Activated CD4-positive, alpha-beta memory T cell treated with anti-CD3 and anti-CD28 coated beads for 36 hours (primary cell): Measurements from ENCODE around the gene SMOC2. TPM values are rescaled to one million over a fixed set of nuclear protein-coding genes. Genes with fewer than 3 reads are reported as not detected.

Source experiments
- CTCF ChIA-PET: fragments of 350-600 bp; sonication (Branson Sonifier 250); formaldehyde crosslinking; loops from one replicate; lab custom pipeline; 2021; ENCODE audit warnings: antibody characterized with exemption, inconsistent platforms; lab: Charles Lee
- POLR2A ChIA-PET: fragments of 350-600 bp; sonication (Branson Sonifier 250); formaldehyde crosslinking; loops from one replicate; lab custom pipeline; 2021; ENCODE audit warnings: antibody characterized with exemption; lab: Charles Lee
- DNase-seq: peaks from one replicate; pipeline ENCODE4 v3.0.0-alpha.2; 2020
- H3K27ac Mint-ChIP-seq: one replicate; pipeline ENCODE4 v1.8.0; 2021; ENCODE audit warnings: mixed read lengths
- H3K27me3 Mint-ChIP-seq: one replicate; pipeline ENCODE4 v1.8.0; 2021; ENCODE audit warnings: mixed read lengths
- H3K36me3 Mint-ChIP-seq: one replicate; pipeline ENCODE4 v1.8.0; 2021; ENCODE audit warnings: mixed read lengths
- H3K4me1 Mint-ChIP-seq: one replicate; pipeline ENCODE4 v1.8.0; 2021; ENCODE audit warnings: low read depth, mixed read lengths
- H3K4me3 Mint-ChIP-seq: one replicate; pipeline ENCODE4 v1.8.0; 2021; ENCODE audit warnings: mild to moderate bottlenecking, mixed read lengths
- H3K9me3 Mint-ChIP-seq: one replicate; pipeline ENCODE4 v1.8.0; 2021; ENCODE audit warnings: mixed read lengths
- intact Hi-C: fragments of 100-400 bp; cut with micrococcal nuclease; formaldehyde crosslinking; loops from one replicate; pipeline ENCODE4 v1.15.1; 2023
- total RNA-seq, 2 experiments: library from RNA; stranded (reverse); gene quantifications; one replicate each; pipeline ENCODE4 v1.2.3, GENCODE V29; 2021

Gene SMOC2
- total RNA-seq, 2 experiments from 2014 or later = not detected

DNA sequence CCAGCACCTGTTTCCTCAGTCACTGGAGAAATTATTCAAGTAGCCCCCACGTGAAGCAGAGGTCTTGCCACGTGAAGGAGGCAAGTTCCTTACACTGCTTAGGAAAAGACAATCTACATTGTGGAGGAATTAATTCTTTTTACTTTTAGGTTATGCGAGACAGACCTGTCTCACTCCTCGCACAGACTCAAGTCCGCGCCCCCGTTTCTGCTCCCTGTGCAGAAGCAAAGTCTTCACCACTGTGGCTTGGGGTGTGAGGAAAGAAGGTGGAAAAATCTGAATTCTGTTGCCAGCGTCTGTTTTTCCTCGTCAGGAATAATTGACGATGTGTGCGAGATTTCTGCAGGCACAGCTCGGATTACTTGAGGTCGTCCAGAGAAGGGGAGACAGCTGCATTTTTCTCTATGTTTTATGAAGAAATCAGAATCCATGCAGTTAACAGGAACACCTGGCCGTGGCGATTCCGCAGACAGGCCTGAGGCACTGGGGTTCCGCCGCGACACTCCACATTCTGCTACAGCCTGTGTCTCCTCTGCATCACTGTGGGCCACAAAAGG lies 185.1 kb downstream of the SMOC2 start:
- Mint-ChIP-seq H3K4me3 (no peak overlapping the region), H3K27me3 (peaks cover 2% of the 10 kb centered on the region), H3K4me1 (no peaks in the 10 kb centered on the region), H3K27ac (no peak overlapping the region), H3K36me3 (no peaks in the 10 kb centered on the region), H3K9me3 (peaks cover 6% of the 10 kb centered on the region)
- intact Hi-C loops = no loop called here
- ChIA-PET CTCF (no interaction called here), POLR2A (no interaction called here)
- no peak for DNase-seq

DNA sequence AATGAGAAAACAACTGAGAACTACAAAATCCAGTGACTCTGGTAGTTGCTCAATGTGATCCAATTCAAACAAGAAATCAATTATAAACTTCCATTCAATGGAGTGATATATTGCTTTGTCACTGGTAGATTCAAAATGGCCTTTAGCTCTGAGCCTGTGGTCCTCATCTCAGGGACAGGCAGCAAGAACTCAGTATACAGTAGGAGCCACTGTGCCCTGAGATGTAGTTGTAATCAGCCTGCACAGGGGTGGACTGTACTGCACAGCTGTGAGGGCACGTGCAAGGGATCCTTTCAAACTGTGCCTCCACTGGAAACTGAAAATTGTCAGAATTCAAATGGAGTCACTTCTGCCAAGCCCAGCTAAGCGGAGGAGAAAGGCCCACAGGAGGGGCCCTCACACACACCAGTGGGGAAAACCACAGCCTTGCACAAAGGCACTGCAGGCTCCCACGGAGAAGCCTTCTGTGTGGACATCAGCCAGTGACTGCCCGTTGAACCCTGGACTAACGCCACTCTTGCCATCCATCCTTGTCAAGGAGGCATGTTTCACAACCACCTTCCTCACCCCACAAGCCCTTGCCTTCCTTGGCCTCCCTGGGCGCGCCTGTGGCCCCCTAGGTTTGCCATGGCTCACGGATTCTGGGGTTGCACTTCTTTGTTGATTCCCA lies 186.7 kb downstream of the SMOC2 start:
- intact Hi-C loops = no loop called here
- POLR2A ChIA-PET = no interaction called here
- peaks cover 1% of the 10 kb centered on the region for H3K27me3 Mint-ChIP-seq
- H3K27ac Mint-ChIP-seq = no peak overlapping the region
- no peaks in the 10 kb centered on the region for H3K4me1 Mint-ChIP-seq
- no peak for DNase-seq
- no peak overlapping the region for H3K4me3 Mint-ChIP-seq
- no peaks in the 10 kb centered on the region for H3K9me3 Mint-ChIP-seq
- CTCF ChIA-PET = interaction anchor here (1.1 kb wide), 1 partner anchor 14 kb away, joined by 3 read pairs; no protein-coding TSS in a partner anchor
- no peaks in the 10 kb centered on the region for H3K36me3 Mint-ChIP-seq

DNA sequence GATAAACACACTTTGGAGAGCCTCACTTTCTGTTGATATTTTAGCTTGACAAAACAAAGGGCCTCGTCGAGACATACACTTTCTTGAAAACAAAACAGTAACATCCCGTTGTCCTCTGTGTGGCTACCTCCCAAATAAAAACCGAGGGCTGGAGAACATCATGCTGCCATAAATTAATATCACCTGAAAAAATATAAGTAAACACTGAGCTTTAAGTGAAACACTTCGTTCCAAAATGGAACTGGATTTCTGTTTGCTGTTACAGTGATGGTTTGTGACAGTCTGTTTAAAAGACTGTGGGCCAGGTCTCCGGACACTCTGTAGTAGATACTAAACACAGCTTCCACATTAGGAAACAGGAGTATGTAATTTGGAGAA lies 187.2 kb downstream of the SMOC2 start:
- intact Hi-C loops = no loop called here
- no peak overlapping the region for H3K4me3 Mint-ChIP-seq
- no peaks in the 10 kb centered on the region for H3K4me1 Mint-ChIP-seq
- H3K27me3 Mint-ChIP-seq = peaks cover 4% of the 10 kb centered on the region
- DNase-seq = no peak
- H3K27ac Mint-ChIP-seq = no peak overlapping the region
- H3K9me3 Mint-ChIP-seq = peaks cover under 1% of the 10 kb centered on the region
- ChIA-PET POLR2A (no interaction called here), CTCF (interaction anchor here (1.1 kb wide), 1 partner anchor 13 kb away, joined by 3 read pairs; no protein-coding TSS in a partner anchor)
- no peaks in the 10 kb centered on the region for H3K36me3 Mint-ChIP-seq

DNA sequence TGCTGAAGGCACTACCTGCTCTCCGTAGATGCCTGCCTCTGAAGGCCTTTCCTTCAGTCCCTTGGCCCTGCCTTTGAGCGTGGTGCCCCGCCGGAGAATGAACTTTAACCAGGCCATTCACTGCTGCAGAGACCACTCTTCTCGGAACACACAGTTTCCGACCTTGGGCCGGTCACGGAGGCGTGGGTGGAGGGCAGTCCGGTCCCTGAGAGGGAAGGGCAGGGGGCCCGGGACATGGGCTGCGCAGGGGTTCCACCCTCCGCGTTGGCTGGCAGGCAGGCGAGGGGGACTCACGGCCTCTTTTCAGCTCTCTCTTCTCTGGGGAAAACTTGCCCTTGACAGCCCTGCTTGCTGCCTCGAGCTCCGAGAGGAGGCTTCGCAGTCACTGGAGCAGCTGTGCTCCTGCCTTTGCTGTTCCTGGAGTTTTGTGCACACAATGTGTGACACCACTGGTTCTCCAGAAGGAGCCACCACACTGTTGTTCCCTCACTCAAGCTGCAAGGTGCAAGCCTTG lies 187.8 kb downstream of the SMOC2 start:
- CTCF ChIA-PET = interaction anchor here (1.1 kb wide), 1 partner anchor 13 kb away, joined by 3 read pairs; no protein-coding TSS in a partner anchor
- Mint-ChIP-seq H3K36me3 (no peaks in the 10 kb centered on the region), H3K27ac (no peak overlapping the region), H3K27me3 (peaks cover 7% of the 10 kb centered on the region), H3K4me3 (no peak overlapping the region), H3K4me1 (no peaks in the 10 kb centered on the region), H3K9me3 (peaks cover 7% of the 10 kb centered on the region)
- POLR2A ChIA-PET = no interaction called here
- intact Hi-C loops = no loop called here
- DNase-seq = no peak

DNA sequence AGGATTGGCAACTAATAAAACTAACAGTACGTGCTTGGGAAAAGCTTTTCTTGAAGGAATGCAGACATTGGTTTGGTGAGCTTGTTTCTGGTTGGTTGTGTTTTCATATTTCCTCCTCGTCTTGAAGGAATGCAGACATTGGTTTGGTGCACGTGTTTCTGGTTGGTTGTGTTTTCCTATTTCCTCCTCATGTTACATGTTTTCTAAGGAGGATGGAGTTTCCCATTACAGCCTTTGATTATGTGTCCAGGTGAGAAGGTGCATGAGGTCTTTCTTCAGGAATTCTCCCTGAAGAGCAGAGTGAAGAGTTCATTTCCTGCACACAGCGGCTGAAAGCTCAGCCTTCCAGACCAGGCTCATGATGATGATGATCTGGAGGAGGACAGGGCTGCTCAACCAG lies 190.6 kb downstream of the SMOC2 start:
- Mint-ChIP-seq H3K27ac (no peak overlapping the region), H3K4me1 (no peaks in the 10 kb centered on the region), H3K27me3 (peaks cover 12% of the 10 kb centered on the region), H3K4me3 (no peak overlapping the region), H3K36me3 (no peaks in the 10 kb centered on the region), H3K9me3 (peaks cover 10% of the 10 kb centered on the region)
- ChIA-PET POLR2A (no interaction called here), CTCF (no interaction called here)
- intact Hi-C loops = no loop called here
- DNase-seq = no peak

DNA sequence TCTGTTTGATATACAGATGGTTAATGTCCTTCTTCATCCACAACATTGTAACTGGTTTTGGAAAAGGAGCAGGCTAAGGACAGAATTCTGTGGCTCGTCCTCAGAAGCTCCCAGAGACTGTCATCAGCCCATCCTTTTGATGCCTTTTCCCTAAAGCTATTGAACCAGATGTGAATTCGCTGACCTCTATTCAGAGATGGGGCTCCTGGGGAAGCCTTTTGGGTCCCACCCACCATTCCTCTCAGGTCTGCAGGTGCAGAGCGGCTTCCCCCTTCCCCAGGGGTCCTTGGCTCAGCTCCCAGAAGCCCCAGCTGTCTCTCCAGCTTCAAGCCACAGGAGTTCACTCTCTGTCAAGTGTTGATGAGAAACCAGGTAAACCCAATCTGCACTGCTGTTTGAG lies 191.7 kb downstream of the SMOC2 start:
- Mint-ChIP-seq H3K27me3 (peaks cover 14% of the 10 kb centered on the region), H3K36me3 (no peaks in the 10 kb centered on the region), H3K27ac (no peak overlapping the region), H3K4me3 (no peak overlapping the region), H3K9me3 (peaks cover 10% of the 10 kb centered on the region), H3K4me1 (no peaks in the 10 kb centered on the region)
- intact Hi-C loops = no loop called here
- ChIA-PET POLR2A (no interaction called here), CTCF (no interaction called here)
- no peak for DNase-seq

DNA sequence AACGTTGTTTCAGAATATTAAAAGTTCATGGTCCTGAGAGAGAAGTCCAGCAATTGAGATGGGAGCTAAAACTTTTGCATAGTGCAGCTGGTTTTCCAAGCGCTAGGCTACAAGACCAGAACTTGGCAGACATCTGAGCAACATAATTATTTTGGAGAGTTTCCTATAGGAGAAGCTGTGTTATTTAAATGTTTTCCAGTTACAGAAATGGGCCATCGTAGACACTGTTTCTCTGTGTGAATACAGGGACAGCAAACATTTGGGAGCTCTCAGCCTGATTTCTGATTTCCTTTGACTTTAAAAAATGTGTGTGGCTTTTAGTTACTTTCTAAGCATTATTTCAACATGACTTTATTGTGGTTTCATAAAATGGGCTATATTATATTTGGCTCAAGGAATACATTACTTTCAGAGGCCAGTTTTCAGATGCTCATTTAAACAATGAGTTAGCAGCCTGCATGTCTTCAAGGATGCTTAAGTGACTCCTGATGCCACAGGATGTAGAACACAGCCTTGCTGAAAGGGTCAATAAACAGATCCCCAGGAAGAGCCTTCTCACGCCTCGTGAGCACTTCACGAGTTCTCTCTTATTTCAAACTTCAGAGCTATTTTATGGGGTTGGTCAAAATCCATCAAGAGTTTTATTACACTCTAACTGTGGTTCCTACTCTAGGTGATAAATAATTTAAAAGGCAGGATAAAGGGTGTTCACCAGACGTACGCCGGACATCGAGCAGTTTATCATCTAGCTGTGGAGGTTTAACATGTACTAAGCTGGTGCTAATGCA lies 193.8 kb downstream of the SMOC2 start:
- H3K4me3 Mint-ChIP-seq = no peak overlapping the region
- H3K36me3 Mint-ChIP-seq = no peaks in the 10 kb centered on the region
- peaks cover 10% of the 10 kb centered on the region for H3K9me3 Mint-ChIP-seq
- H3K27ac Mint-ChIP-seq = no peak overlapping the region
- ChIA-PET CTCF (no interaction called here), POLR2A (no interaction called here)
- H3K4me1 Mint-ChIP-seq = no peaks in the 10 kb centered on the region
- H3K27me3 Mint-ChIP-seq = peaks cover 22% of the 10 kb centered on the region
- intact Hi-C loops = no loop called here
- DNase-seq = no peak

DNA sequence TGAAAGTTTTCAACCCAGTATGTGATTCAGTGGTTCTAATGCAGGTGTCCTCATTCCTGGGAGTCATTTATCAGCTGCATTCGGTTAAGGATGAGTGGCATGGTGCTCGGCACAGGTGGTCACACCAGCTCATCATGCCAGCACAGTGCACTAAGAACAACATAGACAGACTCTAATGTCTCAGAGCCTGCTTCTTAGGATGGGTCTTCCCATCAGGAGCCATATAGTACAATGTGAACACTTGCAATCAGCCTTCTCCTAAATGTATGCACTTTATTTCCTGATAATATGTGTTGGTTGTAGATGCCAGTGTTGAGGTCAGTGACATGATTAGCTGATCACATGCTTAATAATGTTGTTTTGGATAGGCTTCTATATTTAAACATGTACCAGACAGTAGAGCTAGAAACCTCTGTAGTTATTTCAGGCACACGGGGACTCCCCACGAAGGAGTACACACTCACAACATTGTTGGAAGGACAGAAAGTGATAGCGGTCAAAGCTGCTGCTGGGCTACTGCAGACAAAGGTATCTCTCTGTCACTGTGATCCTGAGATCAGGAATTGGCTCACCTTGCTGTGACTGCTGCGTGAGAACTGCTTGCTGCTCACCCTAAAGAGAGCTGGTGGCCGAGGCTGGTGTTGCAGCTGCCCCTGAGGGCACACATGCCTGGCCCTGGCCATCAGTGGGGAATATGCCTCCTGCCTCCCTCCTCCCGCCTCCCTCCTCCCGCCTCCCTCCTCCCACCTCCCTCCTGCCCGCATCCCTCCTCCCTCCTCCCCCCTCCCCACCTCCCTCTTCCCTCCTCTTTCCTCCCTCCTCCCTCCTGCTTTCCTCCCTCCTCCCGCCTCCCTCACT lies 195.4 kb downstream of the SMOC2 start:
- Mint-ChIP-seq H3K4me3 (no peak overlapping the region), H3K9me3 (peaks cover 10% of the 10 kb centered on the region), H3K27ac (no peak overlapping the region), H3K36me3 (no peaks in the 10 kb centered on the region), H3K4me1 (no peaks in the 10 kb centered on the region), H3K27me3 (peaks cover 31% of the 10 kb centered on the region)
- ChIA-PET CTCF (no interaction called here), POLR2A (no interaction called here)
- intact Hi-C loops = no loop called here
- DNase-seq = no peak

DNA sequence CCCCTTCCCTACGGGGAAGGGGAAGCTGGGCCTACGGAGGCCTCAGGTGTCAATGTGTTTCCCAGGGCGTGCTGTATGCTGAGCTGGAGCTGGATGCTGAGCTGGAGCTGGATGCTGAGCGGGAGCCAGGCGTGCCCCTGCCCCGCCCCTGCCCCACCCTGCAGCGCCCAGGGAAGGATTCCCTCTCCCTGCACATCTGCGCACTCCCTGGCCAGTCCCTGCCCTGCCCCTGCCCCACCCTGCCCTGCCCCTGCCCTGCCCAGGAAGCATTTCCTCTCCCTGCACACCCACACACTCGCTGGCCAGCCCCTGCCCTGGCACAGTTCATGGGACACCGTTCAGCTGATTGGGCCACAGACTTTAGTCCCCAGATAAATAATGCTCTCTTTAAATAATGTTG lies 196.8 kb downstream of the SMOC2 start:
- intact Hi-C loops = no loop called here
- Mint-ChIP-seq H3K27me3 (peaks cover 29% of the 10 kb centered on the region), H3K27ac (no peak overlapping the region), H3K36me3 (no peaks in the 10 kb centered on the region), H3K9me3 (peaks cover 10% of the 10 kb centered on the region), H3K4me1 (no peaks in the 10 kb centered on the region), H3K4me3 (no peak overlapping the region)
- no peak for DNase-seq
- POLR2A ChIA-PET = no interaction called here
- CTCF ChIA-PET = no interaction called here

DNA sequence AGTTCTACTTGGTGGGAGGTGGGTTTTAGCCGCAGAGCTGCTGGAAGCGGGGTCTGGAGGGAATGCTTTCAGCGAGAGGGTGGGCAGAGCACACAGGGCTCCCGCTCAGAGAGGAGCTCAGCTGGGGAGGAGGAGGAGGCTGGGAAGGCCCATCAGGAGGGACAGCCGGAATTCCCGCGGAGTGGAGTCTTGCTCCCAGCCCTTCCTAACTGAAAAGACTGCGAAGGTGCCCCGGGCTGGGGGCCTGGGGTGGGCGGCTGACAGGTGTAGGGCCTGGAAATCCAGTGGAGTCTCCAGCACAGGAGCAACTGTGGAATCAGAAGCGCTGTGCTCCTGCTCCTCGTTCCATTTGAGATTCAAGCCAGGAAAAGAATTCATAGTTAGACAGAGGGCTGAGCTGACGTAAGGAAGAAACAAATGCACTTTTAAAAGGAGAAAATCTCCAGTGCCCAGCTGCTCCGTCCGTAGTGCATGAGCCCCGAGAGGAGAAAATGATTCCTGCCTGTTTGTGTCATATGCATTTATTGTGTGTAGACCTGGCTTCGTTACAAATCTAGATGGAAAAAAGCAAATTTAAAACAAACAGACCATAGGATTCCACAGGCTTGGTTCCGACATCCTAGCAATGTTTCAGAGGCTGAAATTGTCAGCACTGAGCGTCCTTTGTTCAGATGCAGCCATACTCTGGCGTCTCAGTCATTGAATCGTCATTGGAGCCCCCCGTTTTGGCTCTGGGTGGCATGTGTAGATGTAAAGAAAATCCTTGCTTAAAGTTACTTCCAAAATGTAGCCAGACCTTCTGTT lies 197.7 kb downstream of the SMOC2 start:
- H3K27ac Mint-ChIP-seq = no peak overlapping the region
- no peaks in the 10 kb centered on the region for H3K36me3 Mint-ChIP-seq
- no peaks in the 10 kb centered on the region for H3K4me1 Mint-ChIP-seq
- intact Hi-C loops = no loop called here
- no peak overlapping the region for H3K4me3 Mint-ChIP-seq
- POLR2A ChIA-PET = no interaction called here
- CTCF ChIA-PET = no interaction called here
- peaks cover 24% of the 10 kb centered on the region for H3K27me3 Mint-ChIP-seq
- no peak for DNase-seq
- peaks cover 5% of the 10 kb centered on the region for H3K9me3 Mint-ChIP-seq

DNA sequence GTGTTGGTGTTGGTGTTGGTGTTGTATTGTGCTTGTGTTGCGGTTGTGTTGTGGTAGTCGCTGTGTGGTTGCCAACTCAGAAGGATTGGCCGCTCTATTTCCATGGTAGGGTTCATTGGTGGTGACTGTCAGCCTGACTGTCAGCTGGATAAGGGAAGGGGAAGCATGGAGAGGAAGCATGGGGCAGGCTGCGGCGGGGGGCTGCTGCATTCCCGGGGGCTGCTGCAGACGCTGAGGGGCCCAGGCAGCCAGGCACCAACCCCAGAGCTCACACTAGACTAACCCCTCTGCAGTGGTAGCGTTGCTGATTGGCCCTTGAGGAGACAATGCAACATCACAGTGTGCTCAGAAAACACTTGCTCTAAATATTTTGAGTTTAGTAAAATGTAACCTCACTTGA lies 199.2 kb downstream of the SMOC2 start:
- ChIA-PET POLR2A (no interaction called here), CTCF (no interaction called here)
- Mint-ChIP-seq H3K9me3 (no peaks in the 10 kb centered on the region), H3K36me3 (no peaks in the 10 kb centered on the region), H3K4me1 (no peaks in the 10 kb centered on the region), H3K27me3 (peaks cover 24% of the 10 kb centered on the region), H3K4me3 (no peak overlapping the region), H3K27ac (no peak overlapping the region)
- DNase-seq = no peak
- intact Hi-C loops = no loop called here
